Liver (tissue), 9 donors: Measurements from ENCODE around the gene TCERG1L. TPM values are rescaled to one million over a fixed set of nuclear protein-coding genes. Genes with fewer than 3 reads are reported as not detected.

Source experiments
- DNase-seq: peaks from one replicate; pipeline ENCODE4 v3.0.0-alpha.2; 2017; ENCODE audit warnings: low spot score
- H3K27ac ChIP-seq, 2 donors: one replicate each; pipeline ENCODE4 v1.7.0; 2013; ENCODE audit warnings: inconsistent platforms in 2 of 2, low read length in 2 of 2, control low read depth in 1 of 2, low read depth in 1 of 2, mild to moderate bottlenecking in 1 of 2
- H3K27me3 ChIP-seq, 4 donors: one replicate each; pipeline versions ENCODE4 v1.6.1 to v1.7.0; 2013; ENCODE audit warnings: low read length in 3 of 4, inconsistent platforms in 1 of 4, mild to moderate bottlenecking in 1 of 4, moderate library complexity in 1 of 4; ENCODE audit not compliant: control insufficient read depth in 4 of 4, insufficient read depth in 4 of 4
- H3K36me3 ChIP-seq, 4 donors: one replicate each; pipeline versions ENCODE4 v1.6.1 to v1.7.0; 2013; ENCODE audit warnings: low read length in 3 of 4, mild to moderate bottlenecking in 3 of 4, low read depth in 1 of 4, moderate library complexity in 1 of 4; ENCODE audit not compliant: control insufficient read depth in 4 of 4, insufficient read depth in 3 of 4
- H3K4me1 ChIP-seq, 4 donors: one replicate each; pipeline versions ENCODE4 v1.6.1 to v1.7.0; 2013; ENCODE audit warnings: low read length in 3 of 4, mild to moderate bottlenecking in 3 of 4, moderate library complexity in 1 of 4; ENCODE audit not compliant: control insufficient read depth in 4 of 4, insufficient read depth in 4 of 4
- H3K4me3 ChIP-seq, 3 donors: one replicate each; pipeline versions ENCODE4 v1.6.1 to v1.7.0; 2013; ENCODE audit warnings: low read length in 3 of 3, control low read depth in 1 of 3, low read depth in 1 of 3, mild to moderate bottlenecking in 1 of 3
- H3K9ac ChIP-seq, 2 donors: one replicate each; pipeline ENCODE4 v1.7.0; 2013; ENCODE audit warnings: low read length in 2 of 2, mild to moderate bottlenecking in 2 of 2, moderate library complexity in 2 of 2, control low read depth in 1 of 2, low read depth in 1 of 2
- H3K9me3 ChIP-seq, 4 donors: one replicate each; pipeline versions ENCODE4 v1.6.1 to v1.7.0; 2013; ENCODE audit warnings: low read length in 3 of 4; ENCODE audit not compliant: control insufficient read depth in 4 of 4
- EGR1 ChIP-seq, 2 donors: IDR thresholded peaks; 2 replicates each; pipeline ENCODE4 v1.6.1; 2016 to 2018; ENCODE audit warnings: antibody characterized with exemption in 2 of 2, low read depth in 2 of 2
- FOXA1 ChIP-seq: IDR thresholded peaks from 2 replicates; pipeline ENCODE4 v1.6.1; 2016; ENCODE audit warnings: antibody characterized with exemption
- GABPA ChIP-seq, 2 donors: IDR thresholded peaks in 1 of 2; conservative IDR thresholded peaks in 1 of 2; 2 replicates each; pipeline ENCODE4 v1.6.1; 2016; ENCODE audit warnings: antibody characterized with exemption in 2 of 2, mild to moderate bottlenecking in 1 of 2, moderate library complexity in 1 of 2
- HNF4A ChIP-seq, 2 donors: conservative IDR thresholded peaks; 2 replicates each; pipeline ENCODE4 v1.6.1; 2016; ENCODE audit warnings: antibody characterized with exemption in 2 of 2, mild to moderate bottlenecking in 2 of 2
- HNF4G ChIP-seq: IDR thresholded peaks from 2 replicates; pipeline ENCODE4 v1.6.1; 2016; ENCODE audit warnings: antibody characterized with exemption
- JUND ChIP-seq, 2 donors: IDR thresholded peaks; 2 replicates each; pipeline ENCODE4 v1.6.1; 2016; ENCODE audit warnings: antibody characterized with exemption in 2 of 2
- NR2F2 ChIP-seq: IDR thresholded peaks from 2 replicates; pipeline ENCODE4 v1.6.1; 2016; ENCODE audit warnings: antibody characterized with exemption
- RAD21 ChIP-seq, 2 donors: IDR thresholded peaks; 2 replicates each; pipeline ENCODE4 v1.6.1; 2016; ENCODE audit warnings: antibody characterized with exemption in 2 of 2, mild to moderate bottlenecking in 2 of 2
- RXRA ChIP-seq, 2 donors: IDR thresholded peaks; 2 replicates each; pipeline ENCODE4 v1.6.1; 2017 to 2018; ENCODE audit warnings: antibody characterized with exemption in 2 of 2, mild to moderate bottlenecking in 1 of 2
- SP1 ChIP-seq: IDR thresholded peaks from 2 replicates; pipeline ENCODE4 v1.6.1; 2018; ENCODE audit warnings: antibody characterized with exemption, mild to moderate bottlenecking
- TAF1 ChIP-seq: conservative IDR thresholded peaks from 2 replicates; pipeline ENCODE4 v1.6.1; 2016; ENCODE audit warnings: antibody characterized with exemption, mild to moderate bottlenecking
- YY1 ChIP-seq: IDR thresholded peaks from 2 replicates; pipeline ENCODE4 v1.6.1; 2016; ENCODE audit warnings: antibody characterized with exemption, mild to moderate bottlenecking
- WGBS: extraction: QIAGEN DNeasy Blood & Tissue Kit; methylation state at CpG from one replicate; pipeline ENCODE4 v1.1.7; 2013; 5-methylcytosine and 5-hydroxymethylcytosine counted together
- polyA plus RNA-seq, 2 donors: library from polyadenylated mRNA; stranded (reverse) in 1 of 2; unstranded in 1 of 2; fragments of 200-250 nt in 1 of 2; fragments of >200 nt in 1 of 2; fragmentation: Nextera tagmentation in 1 of 2; extraction: Ambion mirVana in 1 of 2; gene quantifications; one replicate each; pipeline versions ENCODE4 v1.2.1 to v1.2.3, GENCODE V29; 2013 to 2015
- total RNA-seq, 2 donors: library from RNA; depleted of rRNA; stranded (reverse); fragments of >200 nt; gene quantifications; one replicate each; pipeline ENCODE4 v1.2.3, GENCODE V29; 2014
- TF ChIP-seq, protein P1 (sequence below): fragments of 150-350 bp; IDR thresholded peaks from 2 replicates; pipeline ENCODE4 v1.5.1; 2017; ENCODE audit warnings: improper control_type of control experiment, low read depth, low read length; ENCODE audit not compliant: missing input control
- TF ChIP-seq, protein P2 (sequence below): IDR thresholded peaks from 2 replicates; pipeline ENCODE4 v1.6.1; 2016; ENCODE audit warnings: antibody characterized with exemption
- TF ChIP-seq, protein P3 (sequence below): IDR thresholded peaks from 2 replicates; pipeline ENCODE4 v1.6.1; 2016; ENCODE audit warnings: antibody characterized with exemption
- TF ChIP-seq, protein P4 (sequence below): IDR thresholded peaks from 2 replicates; pipeline ENCODE4 v1.6.1; 2016; ENCODE audit warnings: antibody characterized with exemption
- TF ChIP-seq, protein P5 (sequence below): IDR thresholded peaks from 2 replicates; pipeline ENCODE4 v1.6.1; 2016; ENCODE audit warnings: antibody characterized with exemption, mild to moderate bottlenecking
- donor health status: healthy.
- donor health status: healthy.
- donor health status: healthy.
- donor health status: healthy.
- donor health status: healthy.

TCERG1L gene
- total and polyA plus RNA-seq, 4 donors, result not detected

DNA sequence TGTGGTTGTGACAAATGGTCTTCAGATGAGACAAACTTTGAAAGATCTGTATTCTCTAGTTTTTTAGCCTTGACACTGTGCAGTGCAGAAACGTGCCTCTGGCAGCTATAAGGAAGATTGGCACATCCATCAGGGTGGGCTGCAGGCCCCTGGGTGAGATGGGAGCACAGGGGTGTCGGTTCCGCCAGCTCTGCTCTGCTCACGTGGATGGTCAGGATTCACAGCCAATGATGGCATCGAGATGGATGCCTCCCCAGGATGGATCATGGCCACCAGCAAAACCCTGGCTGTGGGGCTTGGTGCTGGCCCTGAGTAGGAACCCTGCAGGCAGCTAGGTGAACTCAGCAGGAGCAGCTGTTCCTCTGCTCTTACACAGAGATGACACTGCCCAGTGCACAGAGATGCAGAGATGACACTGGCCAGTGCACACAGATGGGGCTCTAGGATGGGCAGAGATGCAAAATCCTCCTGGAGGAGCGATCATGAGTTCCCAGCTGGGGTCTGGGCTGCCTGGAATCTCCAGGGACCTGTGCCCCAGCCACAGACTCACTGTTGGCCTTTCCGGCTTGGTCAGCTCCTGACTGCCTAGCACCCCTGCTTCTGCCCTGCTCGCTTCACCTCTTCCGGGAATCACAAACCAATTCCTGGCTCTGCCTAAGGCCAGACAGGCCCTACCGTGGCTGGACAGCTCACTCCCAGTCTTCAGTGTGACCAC is 185.9 kb downstream of the TCERG1L start:
- H3K36me3 ChIP-seq, result no peaks in the 10 kb centered on the region
- DNase-seq, result no peak
- no peaks in the 10 kb centered on the region for H3K4me1 ChIP-seq
- TF ChIP-seq, protein P1, sequence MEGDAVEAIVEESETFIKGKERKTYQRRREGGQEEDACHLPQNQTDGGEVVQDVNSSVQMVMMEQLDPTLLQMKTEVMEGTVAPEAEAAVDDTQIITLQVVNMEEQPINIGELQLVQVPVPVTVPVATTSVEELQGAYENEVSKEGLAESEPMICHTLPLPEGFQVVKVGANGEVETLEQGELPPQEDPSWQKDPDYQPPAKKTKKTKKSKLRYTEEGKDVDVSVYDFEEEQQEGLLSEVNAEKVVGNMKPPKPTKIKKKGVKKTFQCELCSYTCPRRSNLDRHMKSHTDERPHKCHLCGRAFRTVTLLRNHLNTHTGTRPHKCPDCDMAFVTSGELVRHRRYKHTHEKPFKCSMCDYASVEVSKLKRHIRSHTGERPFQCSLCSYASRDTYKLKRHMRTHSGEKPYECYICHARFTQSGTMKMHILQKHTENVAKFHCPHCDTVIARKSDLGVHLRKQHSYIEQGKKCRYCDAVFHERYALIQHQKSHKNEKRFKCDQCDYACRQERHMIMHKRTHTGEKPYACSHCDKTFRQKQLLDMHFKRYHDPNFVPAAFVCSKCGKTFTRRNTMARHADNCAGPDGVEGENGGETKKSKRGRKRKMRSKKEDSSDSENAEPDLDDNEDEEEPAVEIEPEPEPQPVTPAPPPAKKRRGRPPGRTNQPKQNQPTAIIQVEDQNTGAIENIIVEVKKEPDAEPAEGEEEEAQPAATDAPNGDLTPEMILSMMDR, result no peak
- TF ChIP-seq, protein P2, sequence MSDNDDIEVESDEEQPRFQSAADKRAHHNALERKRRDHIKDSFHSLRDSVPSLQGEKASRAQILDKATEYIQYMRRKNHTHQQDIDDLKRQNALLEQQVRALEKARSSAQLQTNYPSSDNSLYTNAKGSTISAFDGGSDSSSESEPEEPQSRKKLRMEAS, result no peak
- TF ChIP-seq, protein P3, sequence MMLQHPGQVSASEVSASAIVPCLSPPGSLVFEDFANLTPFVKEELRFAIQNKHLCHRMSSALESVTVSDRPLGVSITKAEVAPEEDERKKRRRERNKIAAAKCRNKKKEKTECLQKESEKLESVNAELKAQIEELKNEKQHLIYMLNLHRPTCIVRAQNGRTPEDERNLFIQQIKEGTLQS, result no peak
- H3K4me3 ChIP-seq, result no peak overlapping the region
- H3K9ac ChIP-seq, result no peak overlapping the region
- H3K9me3 ChIP-seq, result no peaks in the 10 kb centered on the region
- H3K27ac ChIP-seq, result no peak overlapping the region
- WGBS, result 70% methylated on average over 10 of the region's 10 CpGs
- peaks cover 0 to 4% (median 0%) of the 10 kb centered on the region in 4 donors for H3K27me3 ChIP-seq

DNA sequence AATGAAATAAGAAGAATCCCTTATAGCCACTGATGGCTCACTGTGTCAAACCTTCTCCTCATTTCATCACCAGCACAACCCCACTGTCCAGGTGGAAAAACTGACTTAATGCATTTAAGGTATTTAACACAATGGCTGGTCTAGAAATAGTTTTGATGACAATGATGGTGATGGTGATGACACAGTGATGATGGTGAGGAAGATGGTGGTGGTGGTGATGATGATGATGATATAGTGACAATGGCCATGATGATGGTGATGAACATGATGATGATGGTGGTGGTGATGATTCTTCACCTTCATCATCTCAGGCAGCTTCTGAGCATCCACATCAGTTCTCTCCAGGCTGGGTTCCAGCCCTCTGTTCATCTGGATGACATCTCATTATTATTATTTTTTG is 186.6 kb downstream of the TCERG1L start:
- no peak overlapping the region for H3K9ac ChIP-seq
- H3K4me3 ChIP-seq, result no peak overlapping the region
- no peak for TF ChIP-seq HNF4G
- TF ChIP-seq, protein P2, result no peak
- TF ChIP-seq, protein P3, result no peak
- TF ChIP-seq, protein P4, sequence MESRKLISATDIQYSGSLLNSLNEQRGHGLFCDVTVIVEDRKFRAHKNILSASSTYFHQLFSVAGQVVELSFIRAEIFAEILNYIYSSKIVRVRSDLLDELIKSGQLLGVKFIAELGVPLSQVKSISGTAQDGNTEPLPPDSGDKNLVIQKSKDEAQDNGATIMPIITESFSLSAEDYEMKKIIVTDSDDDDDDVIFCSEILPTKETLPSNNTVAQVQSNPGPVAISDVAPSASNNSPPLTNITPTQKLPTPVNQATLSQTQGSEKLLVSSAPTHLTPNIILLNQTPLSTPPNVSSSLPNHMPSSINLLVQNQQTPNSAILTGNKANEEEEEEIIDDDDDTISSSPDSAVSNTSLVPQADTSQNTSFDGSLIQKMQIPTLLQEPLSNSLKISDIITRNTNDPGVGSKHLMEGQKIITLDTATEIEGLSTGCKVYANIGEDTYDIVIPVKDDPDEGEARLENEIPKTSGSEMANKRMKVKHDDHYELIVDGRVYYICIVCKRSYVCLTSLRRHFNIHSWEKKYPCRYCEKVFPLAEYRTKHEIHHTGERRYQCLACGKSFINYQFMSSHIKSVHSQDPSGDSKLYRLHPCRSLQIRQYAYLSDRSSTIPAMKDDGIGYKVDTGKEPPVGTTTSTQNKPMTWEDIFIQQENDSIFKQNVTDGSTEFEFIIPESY, result no peak
- no peak for TF ChIP-seq GABPA (IDR thresholded peaks at IDR 0.05 in 1 of 2, conservative IDR thresholded peaks at IDR 0.05 in 1 of 2)
- TF ChIP-seq, protein P1, result no peak
- TF ChIP-seq EGR1 (IDR thresholded peaks at IDR 0.05; ENCODE audit: low read depth in 2 of 2), result no peak
- TF ChIP-seq, protein P5, sequence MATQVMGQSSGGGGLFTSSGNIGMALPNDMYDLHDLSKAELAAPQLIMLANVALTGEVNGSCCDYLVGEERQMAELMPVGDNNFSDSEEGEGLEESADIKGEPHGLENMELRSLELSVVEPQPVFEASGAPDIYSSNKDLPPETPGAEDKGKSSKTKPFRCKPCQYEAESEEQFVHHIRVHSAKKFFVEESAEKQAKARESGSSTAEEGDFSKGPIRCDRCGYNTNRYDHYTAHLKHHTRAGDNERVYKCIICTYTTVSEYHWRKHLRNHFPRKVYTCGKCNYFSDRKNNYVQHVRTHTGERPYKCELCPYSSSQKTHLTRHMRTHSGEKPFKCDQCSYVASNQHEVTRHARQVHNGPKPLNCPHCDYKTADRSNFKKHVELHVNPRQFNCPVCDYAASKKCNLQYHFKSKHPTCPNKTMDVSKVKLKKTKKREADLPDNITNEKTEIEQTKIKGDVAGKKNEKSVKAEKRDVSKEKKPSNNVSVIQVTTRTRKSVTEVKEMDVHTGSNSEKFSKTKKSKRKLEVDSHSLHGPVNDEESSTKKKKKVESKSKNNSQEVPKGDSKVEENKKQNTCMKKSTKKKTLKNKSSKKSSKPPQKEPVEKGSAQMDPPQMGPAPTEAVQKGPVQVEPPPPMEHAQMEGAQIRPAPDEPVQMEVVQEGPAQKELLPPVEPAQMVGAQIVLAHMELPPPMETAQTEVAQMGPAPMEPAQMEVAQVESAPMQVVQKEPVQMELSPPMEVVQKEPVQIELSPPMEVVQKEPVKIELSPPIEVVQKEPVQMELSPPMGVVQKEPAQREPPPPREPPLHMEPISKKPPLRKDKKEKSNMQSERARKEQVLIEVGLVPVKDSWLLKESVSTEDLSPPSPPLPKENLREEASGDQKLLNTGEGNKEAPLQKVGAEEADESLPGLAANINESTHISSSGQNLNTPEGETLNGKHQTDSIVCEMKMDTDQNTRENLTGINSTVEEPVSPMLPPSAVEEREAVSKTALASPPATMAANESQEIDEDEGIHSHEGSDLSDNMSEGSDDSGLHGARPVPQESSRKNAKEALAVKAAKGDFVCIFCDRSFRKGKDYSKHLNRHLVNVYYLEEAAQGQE, result no peak
- TF ChIP-seq TAF1, result no peak
- no peak for TF ChIP-seq RAD21 (IDR thresholded peaks at IDR 0.05)
- no peak for TF ChIP-seq RXRA (IDR thresholded peaks at IDR 0.05)
- no peak for TF ChIP-seq HNF4A (conservative IDR thresholded peaks at IDR 0.05)
- TF ChIP-seq YY1, result no peak
- TF ChIP-seq NR2F2, result no peak
- no peak for TF ChIP-seq JUND (IDR thresholded peaks at IDR 0.05)
- TF ChIP-seq SP1, result no peak
- TF ChIP-seq FOXA1, result no peak
- no peak for DNase-seq
- H3K36me3 ChIP-seq, result no peaks in the 10 kb centered on the region
- no peaks in the 10 kb centered on the region for H3K9me3 ChIP-seq
- H3K27me3 ChIP-seq, result peaks cover 0 to 4% (median 0%) of the 10 kb centered on the region in 4 donors
- no peaks in the 10 kb centered on the region for H3K4me1 ChIP-seq
- no peak overlapping the region for H3K27ac ChIP-seq
